Transverse colon (tissue), 4 donors: ENCODE data around the gene FAM120A.
A peak's percentile ranks its signal among the peaks of the same experiment; 100 is the strongest.

Source experiments
- CTCF ChIP-seq, 5 experiments: fragments of 200-600 bp in 3 of 5; fragments of 450-650 bp in 2 of 5; sonication (generic) in 3 of 5; IDR thresholded peaks; 1 replicate in 2 of 5; 2 replicates in 3 of 5; pipeline ENCODE4 v1.5.1; 2016 to 2017; ENCODE audit warnings: antibody characterized with exemption in 5 of 5, inconsistent platforms in 3 of 5, mild to moderate bottlenecking in 2 of 5, moderate library complexity in 1 of 5
- POLR2A ChIP-seq: fragments of 450-650 bp; IDR thresholded peaks from one replicate; pipeline ENCODE4 v1.6.1; 2016; ENCODE audit warnings: antibody characterized with exemption, mild to moderate bottlenecking, moderate library complexity
- POLR2AphosphoS5 ChIP-seq, 3 donors: sonication (generic); formaldehyde crosslinking; IDR thresholded peaks; one replicate each; pipeline ENCODE4 v1.6.1; 2016; ENCODE audit warnings: antibody characterized with exemption in 3 of 3

- TF ChIP-seq CTCF (IDR thresholded peaks at IDR 0.05) (no peak), POLR2AphosphoS5 (IDR thresholded peaks at IDR 0.05) (peak in 1 of 3 donors; percentile 13), POLR2A (no peak)
Measured at GRCh38 chr9:93505541-93506132, 54.2 kb downstream of the FAM120A start.
